Calu3 (cell line): Measurements from ENCODE around the gene ENTPD2. TPM values are rescaled to one million over a fixed set of nuclear protein-coding genes. Genes with fewer than 3 reads are reported as not detected.
A peak's percentile ranks its signal among the peaks of the same experiment; 100 is the strongest.

Experiments
- BruUV-seq: library from RNA; stranded (reverse); fragments of 400-500 nt; replicated peaks from 2 replicates; lab custom pipeline; 2021; lab: Mats Ljungman, UMichigan
- CTCF ChIA-PET: fragments of 300-600 bp; sonication (Branson Sonifier 250); formaldehyde crosslinking; loops from one replicate; lab custom pipeline; 2022; ENCODE audit warnings: antibody characterized with exemption; lab: Charles Lee
- DNase-seq: peaks from one replicate; pipeline ENCODE4 v3.0.0; 2022
- H3K27ac Mint-ChIP-seq: one replicate; pipeline ENCODE4 v1.8.0; 2022; ENCODE audit warnings: mixed read lengths; ENCODE audit not compliant: unreplicated experiment
- H3K27me3 Mint-ChIP-seq: one replicate; pipeline ENCODE4 v1.8.0; 2022; ENCODE audit warnings: mixed read lengths; ENCODE audit not compliant: unreplicated experiment
- H3K36me3 Mint-ChIP-seq: one replicate; pipeline ENCODE4 v1.8.0; 2022; ENCODE audit warnings: mild to moderate bottlenecking, moderate library complexity, mixed read lengths; ENCODE audit not compliant: insufficient read depth, unreplicated experiment
- H3K4me1 Mint-ChIP-seq: one replicate; pipeline ENCODE4 v1.8.0; 2022; ENCODE audit warnings: mild to moderate bottlenecking, low read depth, mixed read lengths; ENCODE audit not compliant: unreplicated experiment
- H3K4me3 Mint-ChIP-seq: one replicate; pipeline ENCODE4 v1.8.0; 2022; ENCODE audit warnings: mild to moderate bottlenecking, low read depth, moderate library complexity, mixed read lengths; ENCODE audit not compliant: unreplicated experiment
- H3K9me3 Mint-ChIP-seq: one replicate; pipeline ENCODE4 v1.8.0; 2022; ENCODE audit warnings: low read depth, mixed read lengths; ENCODE audit not compliant: unreplicated experiment
- CTCF ChIP-seq: fragments of 200-600 bp; IDR thresholded peaks from one replicate; pipeline ENCODE4 v1.8.0; 2022; ENCODE audit warnings: antibody characterized with exemption; ENCODE audit not compliant: unreplicated experiment
- intact Hi-C: fragments of 100-400 bp; cut with micrococcal nuclease; formaldehyde crosslinking; loops from one replicate; pipeline ENCODE4 v1.10.0; 2022; ENCODE audit not compliant: unreplicated experiment
- total RNA-seq: library from RNA; stranded (reverse); gene quantifications from 2 replicates; pipeline ENCODE4 v1.2.3, GENCODE V29; 2022

Gene ENTPD2
- total RNA-seq, 1 experiment from 2014 or later = 3.8 TPM

DNA sequence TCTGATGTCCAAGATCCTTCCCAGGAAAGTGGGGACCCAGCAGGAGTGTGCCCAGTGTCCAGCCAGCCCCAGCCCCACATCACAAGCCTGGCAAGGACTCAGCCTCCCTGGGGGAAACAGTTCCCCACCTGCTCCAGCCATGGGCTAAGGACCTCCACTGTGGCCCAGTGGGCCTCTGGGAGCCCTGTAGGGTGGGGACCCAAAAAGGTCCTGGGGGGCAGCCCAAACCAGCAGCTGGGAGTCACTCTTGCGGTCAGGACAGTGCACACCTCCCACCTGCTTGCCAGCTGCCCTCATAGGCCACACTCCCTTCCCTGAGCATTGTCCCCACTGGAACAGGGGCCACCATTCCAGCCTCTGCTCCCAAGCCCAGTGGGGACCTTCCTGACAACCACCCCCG is 27.5 kb downstream of the ENTPD2 start:
- intact Hi-C loops = no loop called here
- BruUV-seq = no TSS peak
- Mint-ChIP-seq H3K9me3 (no peaks in the 10 kb centered on the region), H3K27me3 (no peaks in the 10 kb centered on the region), H3K36me3 (peaks cover 31% of the 10 kb centered on the region), H3K4me1 (no peaks in the 10 kb centered on the region), H3K4me3 (no peak overlapping the region), H3K27ac (no peak overlapping the region)
- CTCF ChIA-PET = no interaction called here
- TF ChIP-seq CTCF = no peak
- no peak for DNase-seq

GRCh38 chr9:137025517-137025966 is 28.3 kb downstream of the ENTPD2 start:
- Mint-ChIP-seq H3K4me3 (no peak overlapping the region), H3K9me3 (no peaks in the 10 kb centered on the region), H3K27me3 (no peaks in the 10 kb centered on the region), H3K27ac (no peak overlapping the region), H3K4me1 (no peaks in the 10 kb centered on the region), H3K36me3 (peaks cover 31% of the 10 kb centered on the region)
- intact Hi-C loops = no loop called here
- no peak for TF ChIP-seq CTCF
- peak; percentile 84 for DNase-seq
- CTCF ChIA-PET = interaction anchor here (0.7 to 1.4 kb wide), 2 partner anchors 65 to 78 kb away, joined by 3 to 4 read pairs; no protein-coding TSS in a partner anchor
- no TSS peak for BruUV-seq

DNA sequence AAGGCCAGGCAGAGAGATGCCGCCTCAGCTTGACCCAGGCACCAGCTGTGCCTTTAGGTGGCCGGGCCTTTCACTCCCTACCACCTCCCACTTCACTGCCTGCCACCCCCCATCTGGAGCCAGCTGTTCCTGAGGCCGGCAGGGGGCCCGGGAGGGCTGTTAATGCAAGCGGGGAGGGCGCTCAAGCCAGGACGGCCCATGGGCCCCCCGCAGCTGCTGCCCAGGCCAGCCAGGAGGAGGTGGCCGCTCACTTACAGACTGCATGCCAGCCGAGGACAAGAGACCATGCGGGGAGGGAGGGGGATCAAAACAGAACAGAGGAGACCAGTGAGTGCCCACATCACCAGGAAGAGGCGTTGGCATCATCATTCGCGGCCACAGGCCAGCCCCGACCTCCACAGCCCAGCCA is 30.3 kb downstream of the ENTPD2 start:
- no peak for TF ChIP-seq CTCF
- no TSS peak for BruUV-seq
- no peaks in the 10 kb centered on the region for H3K27me3 Mint-ChIP-seq
- no peak overlapping the region for H3K4me3 Mint-ChIP-seq
- CTCF ChIA-PET = no interaction called here
- peaks cover 25% of the 10 kb centered on the region for H3K36me3 Mint-ChIP-seq
- H3K4me1 Mint-ChIP-seq = no peaks in the 10 kb centered on the region
- DNase-seq = no peak
- no peak overlapping the region for H3K27ac Mint-ChIP-seq
- intact Hi-C loops = no loop called here
- no peaks in the 10 kb centered on the region for H3K9me3 Mint-ChIP-seq

- Mint-ChIP-seq H3K4me1 (no peaks in the 10 kb centered on the region), H3K4me3 (no peak overlapping the region), H3K36me3 (peaks cover 23% of the 10 kb centered on the region), H3K27me3 (no peaks in the 10 kb centered on the region), H3K9me3 (no peaks in the 10 kb centered on the region), H3K27ac (no peak overlapping the region)
- no TSS peak for BruUV-seq
- CTCF ChIA-PET = no interaction called here
- intact Hi-C loops = no loop called here
- no peak for DNase-seq
- TF ChIP-seq CTCF = no peak
Measured at GRCh38 chr9:137023157-137023556, 30.7 kb downstream of the ENTPD2 start.
